ENCODE results near the gene COL17A1.

COL17A1 gene

GRCh38 chr10:104084482-104085142 lies 1.1 kb downstream of the COL17A1 start:
- Mint-ChIP-seq H3K4me1 (ENCODE audit: low read depth in 2 of 2) (no peaks in the 10 kb centered on the region), H3K9me3 (no peaks in the 10 kb centered on the region), H3K4me3 (no peak overlapping the region), H3K27me3 (no peaks in the 10 kb centered on the region), H3K27ac (no peak overlapping the region), H3K36me3 (ENCODE audit: insufficient read depth) (no peaks in the 10 kb centered on the region)
- ATAC-seq (replicated peaks) (no peak), DNase-seq (no peak)

GRCh38 chr10:104081998-104082397 lies 3.7 kb downstream of the COL17A1 start:
- H3K27me3 Mint-ChIP-seq = no peaks in the 10 kb centered on the region
- DNase-seq (no peak), ATAC-seq (replicated peaks) (no peak)
- no peak overlapping the region for H3K27ac Mint-ChIP-seq
- H3K4me3 Mint-ChIP-seq = no peak overlapping the region
- no peaks in the 10 kb centered on the region for H3K4me1 Mint-ChIP-seq (ENCODE audit: low read depth in 2 of 2)
- H3K36me3 Mint-ChIP-seq (ENCODE audit: insufficient read depth) = no peaks in the 10 kb centered on the region
- H3K9me3 Mint-ChIP-seq = no peaks in the 10 kb centered on the region

GRCh38 chr10:104080762-104081161 lies 4.9 kb downstream of the COL17A1 start:
- ATAC-seq (replicated peaks) (peak; percentile 36), DNase-seq (no peak)
- Mint-ChIP-seq H3K4me3 (no peak overlapping the region), H3K36me3 (ENCODE audit: insufficient read depth) (no peaks in the 10 kb centered on the region), H3K27ac (no peak overlapping the region), H3K4me1 (ENCODE audit: low read depth in 2 of 2) (no peaks in the 10 kb centered on the region), H3K9me3 (no peaks in the 10 kb centered on the region), H3K27me3 (no peaks in the 10 kb centered on the region)

- no peaks in the 10 kb centered on the region for H3K4me1 Mint-ChIP-seq (ENCODE audit: low read depth in 2 of 2)
- no peak for ATAC-seq (replicated peaks)
- DNase-seq = no peak
- no peaks in the 10 kb centered on the region for H3K9me3 Mint-ChIP-seq
- no peak overlapping the region for H3K27ac Mint-ChIP-seq
- H3K27me3 Mint-ChIP-seq = no peaks in the 10 kb centered on the region
- no peaks in the 10 kb centered on the region for H3K36me3 Mint-ChIP-seq (ENCODE audit: insufficient read depth)
- no peak overlapping the region for H3K4me3 Mint-ChIP-seq
These were observed 8.0 kb downstream of the COL17A1 start for GRCh38 chr10:104077663-104078151.

GRCh38 chr10:104077247-104077646 lies 8.4 kb downstream of the COL17A1 start:
- Mint-ChIP-seq H3K9me3 (no peaks in the 10 kb centered on the region), H3K27ac (no peak overlapping the region), H3K27me3 (no peaks in the 10 kb centered on the region), H3K4me3 (no peak overlapping the region), H3K4me1 (ENCODE audit: low read depth in 2 of 2) (no peaks in the 10 kb centered on the region), H3K36me3 (ENCODE audit: insufficient read depth) (no peaks in the 10 kb centered on the region)
- DNase-seq (no peak), ATAC-seq (replicated peaks) (no peak)

- Mint-ChIP-seq H3K4me3 (no peak overlapping the region), H3K4me1 (ENCODE audit: low read depth in 2 of 2) (no peaks in the 10 kb centered on the region), H3K9me3 (no peaks in the 10 kb centered on the region), H3K27me3 (no peaks in the 10 kb centered on the region), H3K36me3 (ENCODE audit: insufficient read depth) (no peaks in the 10 kb centered on the region), H3K27ac (no peak overlapping the region)
- no peak for ATAC-seq (replicated peaks)
- DNase-seq = no peak
These were observed 8.9 kb downstream of the COL17A1 start for GRCh38 chr10:104076743-104077160.

GRCh38 chr10:104074505-104074904 lies 11.2 kb downstream of the COL17A1 start:
- Mint-ChIP-seq H3K4me1 (ENCODE audit: low read depth in 2 of 2) (no peaks in the 10 kb centered on the region), H3K27ac (no peak overlapping the region), H3K36me3 (ENCODE audit: insufficient read depth) (no peaks in the 10 kb centered on the region), H3K4me3 (no peak overlapping the region), H3K27me3 (no peaks in the 10 kb centered on the region), H3K9me3 (no peaks in the 10 kb centered on the region)
- DNase-seq = no peak
- ATAC-seq (replicated peaks) = no peak

- H3K4me3 Mint-ChIP-seq = no peak overlapping the region
- no peak for DNase-seq
- peaks cover 0 to 2% of the 10 kb centered on the region in 2 donors for H3K27me3 Mint-ChIP-seq
- H3K27ac Mint-ChIP-seq = no peak overlapping the region
- H3K4me1 Mint-ChIP-seq (ENCODE audit: low read depth in 2 of 2) = no peaks in the 10 kb centered on the region
- no peak for ATAC-seq (replicated peaks)
- no peaks in the 10 kb centered on the region for H3K36me3 Mint-ChIP-seq (ENCODE audit: insufficient read depth)
- no peaks in the 10 kb centered on the region for H3K9me3 Mint-ChIP-seq
These were observed 12.9 kb downstream of the COL17A1 start for GRCh38 chr10:104072786-104073185.

GRCh38 chr10:104069613-104070012 lies 16.1 kb downstream of the COL17A1 start:
- Mint-ChIP-seq H3K9me3 (no peaks in the 10 kb centered on the region), H3K4me1 (ENCODE audit: low read depth in 2 of 2) (no peaks in the 10 kb centered on the region), H3K27me3 (peaks cover 8 to 11% of the 10 kb centered on the region in 2 donors), H3K36me3 (ENCODE audit: insufficient read depth) (no peaks in the 10 kb centered on the region), H3K27ac (no peak overlapping the region), H3K4me3 (no peak overlapping the region)
- DNase-seq (no peak), ATAC-seq (replicated peaks) (no peak)

- no peak for ATAC-seq (replicated peaks)
- Mint-ChIP-seq H3K36me3 (ENCODE audit: insufficient read depth) (no peaks in the 10 kb centered on the region), H3K4me3 (no peak overlapping the region), H3K4me1 (ENCODE audit: low read depth in 2 of 2) (no peaks in the 10 kb centered on the region), H3K9me3 (no peaks in the 10 kb centered on the region), H3K27me3 (peaks cover 8 to 20% of the 10 kb centered on the region in 2 donors), H3K27ac (no peak overlapping the region)
- DNase-seq = no peak
These were observed 18.2 kb downstream of the COL17A1 start for GRCh38 chr10:104067525-104067924.

- no peak overlapping the region for H3K4me3 Mint-ChIP-seq
- no peak for ATAC-seq (replicated peaks)
- no peaks in the 10 kb centered on the region for H3K9me3 Mint-ChIP-seq
- H3K36me3 Mint-ChIP-seq (ENCODE audit: insufficient read depth) = no peaks in the 10 kb centered on the region
- H3K4me1 Mint-ChIP-seq (ENCODE audit: low read depth in 2 of 2) = no peaks in the 10 kb centered on the region
- H3K27me3 Mint-ChIP-seq = peaks cover 8 to 20% of the 10 kb centered on the region in 2 donors
- H3K27ac Mint-ChIP-seq = no peak overlapping the region
- no peak for DNase-seq
These were observed 18.7 kb downstream of the COL17A1 start for GRCh38 chr10:104066945-104067344.

- no peaks in the 10 kb centered on the region for H3K36me3 Mint-ChIP-seq (ENCODE audit: insufficient read depth)
- no peak overlapping the region for H3K27ac Mint-ChIP-seq
- H3K27me3 Mint-ChIP-seq = peaks cover 8 to 20% of the 10 kb centered on the region in 2 donors
- no peak for ATAC-seq (replicated peaks)
- H3K4me3 Mint-ChIP-seq = no peak overlapping the region
- H3K9me3 Mint-ChIP-seq = no peaks in the 10 kb centered on the region
- no peak for DNase-seq
- H3K4me1 Mint-ChIP-seq (ENCODE audit: low read depth in 2 of 2) = no peaks in the 10 kb centered on the region
These were observed 19.9 kb downstream of the COL17A1 start for GRCh38 chr10:104065748-104066147.

GRCh38 chr10:104061196-104061595 lies 24.5 kb downstream of the COL17A1 start:
- Mint-ChIP-seq H3K4me1 (ENCODE audit: low read depth in 2 of 2) (no peaks in the 10 kb centered on the region), H3K9me3 (no peaks in the 10 kb centered on the region), H3K27ac (no peak overlapping the region), H3K4me3 (no peak overlapping the region), H3K36me3 (ENCODE audit: insufficient read depth) (no peaks in the 10 kb centered on the region), H3K27me3 (peaks cover 0 to 20% of the 10 kb centered on the region in 2 donors)
- DNase-seq = no peak
- ATAC-seq (replicated peaks) = no peak

GRCh38 chr10:104059364-104059763 lies 26.3 kb downstream of the COL17A1 start:
- Mint-ChIP-seq H3K9me3 (no peaks in the 10 kb centered on the region), H3K27me3 (peaks cover 0 to 6% of the 10 kb centered on the region in 2 donors), H3K36me3 (ENCODE audit: insufficient read depth) (no peaks in the 10 kb centered on the region), H3K27ac (no peak overlapping the region), H3K4me3 (no peak overlapping the region), H3K4me1 (ENCODE audit: low read depth in 2 of 2) (no peaks in the 10 kb centered on the region)
- ATAC-seq (replicated peaks) (no peak), DNase-seq (no peak)

Data from effector memory CD8-positive, alpha-beta T cell (primary cell).